Measurements from ENCODE around the gene TMEM45B. TPM values are rescaled to one million over a fixed set of nuclear protein-coding genes. Genes with fewer than 3 reads are reported as not detected.
A peak's percentile ranks its signal among the peaks of the same experiment; 100 is the strongest.

Gene TMEM45B
- total and polyA plus RNA-seq, 2 of the 13 experiments (the other 11 are each of a cell fraction or from before 2014, with no cell fraction given), result 29.1 to 181 TPM

GRCh38 chr11:129895126-129896041 is 79.7 kb downstream of the TMEM45B start, which contains the start of gene NFRKB (continued):
- no peak for TF ChIP-seq ZNF784 (CRISPR knock-in tag; IDR thresholded peaks at IDR 0.05; ENCODE audit: borderline replicate concordance)
- no peak for TF ChIP-seq ZNF790 (CRISPR knock-in tag; IDR thresholded peaks at IDR 0.05; ENCODE audit: borderline replicate concordance)
- TF ChIP-seq HOXD1 (CRISPR knock-in tag; IDR thresholded peaks at IDR 0.05), result no peak
- TF ChIP-seq DZIP1 (CRISPR knock-in tag; IDR thresholded peaks at IDR 0.05), result no peak
- TF ChIP-seq ZNF646 (CRISPR knock-in tag; IDR thresholded peaks at IDR 0.05), result no peak
- TF ChIP-seq SATB2 (CRISPR knock-in tag; IDR thresholded peaks at IDR 0.05), result no peak; the same call in 1 of the 2 replicates
- TF ChIP-seq NFIC (IDR thresholded peaks at IDR 0.05; ENCODE audit: low read length), result no peak
- peak; percentile 75; the same call in 1 of the 2 replicates for TF ChIP-seq POGK (CRISPR knock-in tag; conservative IDR thresholded peaks at IDR 0.05)
- TF ChIP-seq CHD2 (IDR thresholded peaks at IDR 0.05; ENCODE audit: low read depth, low read length), result no peak
- peak; percentile 67; the same call in 1 of the 2 replicates for TF ChIP-seq ZNF816 (CRISPR knock-in tag; IDR thresholded peaks at IDR 0.05; ENCODE audit: borderline replicate concordance)
- TF ChIP-seq BCLAF1 (IDR thresholded peaks at IDR 0.05), result no peak
